GM20000 (cell line): ENCODE measurements around the gene ST6GALNAC3.

Experiments used
- DNase-seq: peaks from one replicate; pipeline ENCODE4 v3.0.0; 2012; ENCODE audit warnings: low spot score
- CTCF ChIP-seq: IDR thresholded peaks from 2 replicates; pipeline ENCODE4 v1.5.1; 2012; ENCODE audit warnings: mild to moderate bottlenecking, control low read depth; ENCODE audit errors: extremely low read depth, missing control alignments

The ST6GALNAC3 gene

GRCh38 chr1:76343356-76343755 lies 268.8 kb downstream of the ST6GALNAC3 start:
- no peak for TF ChIP-seq CTCF
- no peak for DNase-seq

GRCh38 chr1:76351655-76352054 lies 277.1 kb downstream of the ST6GALNAC3 start:
- DNase-seq, result no peak
- TF ChIP-seq CTCF, result no peak

GRCh38 chr1:76352741-76353435 lies 278.3 kb downstream of the ST6GALNAC3 start:
- no peak for TF ChIP-seq CTCF
- no peak for DNase-seq

- no peak for DNase-seq
- no peak for TF ChIP-seq CTCF
These were observed 279.7 kb downstream of the ST6GALNAC3 start for GRCh38 chr1:76354236-76354635.

DNA sequence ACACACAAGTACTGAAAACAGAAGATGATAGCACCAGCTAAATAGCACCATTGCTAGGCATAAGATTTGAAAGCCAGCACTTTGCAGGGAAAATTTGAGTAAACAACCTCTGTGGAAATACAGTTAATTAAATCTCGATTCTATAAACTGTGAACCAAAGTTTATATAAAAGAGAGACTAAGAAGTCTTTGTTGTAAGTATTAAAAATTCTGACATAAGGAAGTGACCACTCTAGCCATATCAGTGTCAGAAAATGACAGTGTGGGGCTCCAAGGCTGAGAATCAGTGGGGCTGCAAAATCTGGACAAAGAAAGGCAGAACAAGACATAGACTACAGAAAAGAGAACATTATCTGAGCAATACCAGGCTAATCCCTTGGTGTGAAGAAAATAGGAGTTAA lies 292.2 kb downstream of the ST6GALNAC3 start:
- no peak for TF ChIP-seq CTCF
- DNase-seq, result no peak

DNA sequence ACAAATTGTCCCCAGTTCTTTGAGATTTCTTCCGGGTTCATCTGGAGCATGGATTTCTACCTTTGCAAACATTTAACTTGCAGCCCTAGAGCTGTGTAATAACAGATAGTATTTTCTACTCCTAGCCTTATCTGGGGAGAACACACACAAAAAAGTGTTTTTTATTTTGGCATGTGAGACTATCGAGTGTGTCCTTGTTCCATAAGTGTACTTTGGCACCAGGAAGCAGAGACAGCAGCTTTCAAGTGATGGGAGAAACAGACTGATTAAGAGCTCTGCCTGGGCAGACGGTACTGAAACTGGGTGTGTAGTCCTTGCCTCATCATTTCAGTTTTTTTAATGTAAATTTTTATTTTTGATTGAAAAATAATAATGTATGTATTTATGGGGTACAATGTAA lies 297.4 kb downstream of the ST6GALNAC3 start:
- no peak for DNase-seq
- TF ChIP-seq CTCF, result no peak

DNA sequence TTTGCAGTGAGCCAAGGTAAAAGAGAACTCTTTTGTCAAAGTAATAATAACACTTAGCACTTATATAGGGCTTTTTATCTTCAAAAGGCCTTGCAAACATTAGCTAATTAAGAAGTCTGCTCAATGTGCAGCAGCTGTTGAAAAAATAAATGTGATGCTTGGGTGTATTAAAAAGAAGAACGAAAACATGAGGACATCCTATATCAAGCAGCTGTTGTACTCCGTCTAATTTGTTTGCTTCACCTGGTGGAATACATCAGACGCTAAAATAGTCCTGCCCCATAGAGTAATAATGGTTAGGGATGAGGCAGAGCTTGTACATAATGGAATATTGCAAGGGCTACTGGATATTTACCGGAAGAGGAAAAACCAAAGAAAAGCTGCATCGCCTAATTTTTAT lies 299.5 kb downstream of the ST6GALNAC3 start:
- no peak for DNase-seq
- no peak for TF ChIP-seq CTCF
